Hepatic stellate cell (primary cell): Measurements from ENCODE around the gene EYS.

ENCODE experiments used
- DNase-seq: peaks from one replicate; pipeline ENCODE4 v3.0.0; 2011; ENCODE audit warnings: low spot score

The EYS gene

DNA sequence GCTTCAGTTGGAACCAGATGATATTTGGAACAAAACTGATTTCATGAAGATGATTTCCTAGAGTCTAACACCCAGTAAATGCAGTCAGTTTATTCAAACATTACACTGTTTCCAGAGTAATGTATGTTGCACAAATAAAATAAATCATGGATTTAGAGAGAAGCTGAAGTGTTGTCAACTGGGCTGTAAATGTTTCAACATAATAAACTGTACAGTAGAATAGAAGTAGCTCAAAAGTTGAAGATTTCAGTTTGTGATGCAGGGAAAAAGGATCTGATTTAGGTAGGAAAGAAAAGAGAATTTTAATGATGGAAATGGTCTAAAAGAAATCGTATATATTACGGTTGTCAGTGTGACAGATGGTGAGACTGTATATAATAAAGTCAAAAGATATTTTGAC, 985.2 kb downstream of the EYS start:
- DNase-seq, result no peak

DNA sequence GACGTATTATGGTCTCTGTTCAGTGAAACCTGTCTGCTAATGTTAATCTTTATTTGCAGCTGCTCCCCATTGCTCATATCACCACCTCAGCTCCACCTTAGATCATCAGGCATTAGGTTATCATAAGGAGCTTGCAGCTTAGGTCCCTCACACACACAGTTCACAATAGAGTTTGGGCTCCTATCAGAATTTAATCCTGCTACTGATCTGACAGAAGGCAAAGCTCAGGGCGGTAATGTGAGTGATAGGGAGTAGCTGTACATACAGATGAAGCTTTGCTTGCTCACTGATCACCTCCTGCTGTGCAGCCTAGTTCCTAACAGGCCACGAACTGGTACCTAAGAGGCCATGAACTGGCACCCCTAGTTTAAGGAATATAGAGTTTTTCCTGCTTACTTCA, 989.7 kb downstream of the EYS start:
- no peak for DNase-seq

DNA sequence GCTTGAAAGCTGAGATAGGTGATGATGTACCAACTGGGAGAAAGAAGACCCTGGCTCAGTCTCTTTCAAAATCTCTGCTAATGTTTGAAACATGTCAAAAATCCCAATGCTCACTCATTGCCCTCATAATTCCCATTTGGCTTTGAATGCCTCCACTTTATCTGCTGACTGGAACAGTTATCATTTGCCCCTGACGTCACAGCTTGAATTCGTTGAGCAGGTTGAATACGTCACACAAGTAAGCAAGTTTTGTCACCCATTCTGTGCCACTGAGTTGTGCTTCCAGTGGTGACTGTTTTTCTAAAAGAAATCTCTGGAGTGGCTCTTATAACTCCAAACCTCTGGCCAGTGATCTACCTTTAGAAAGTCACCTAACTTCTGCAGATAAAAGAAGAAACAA, 991.4 kb downstream of the EYS start:
- no peak for DNase-seq

DNA sequence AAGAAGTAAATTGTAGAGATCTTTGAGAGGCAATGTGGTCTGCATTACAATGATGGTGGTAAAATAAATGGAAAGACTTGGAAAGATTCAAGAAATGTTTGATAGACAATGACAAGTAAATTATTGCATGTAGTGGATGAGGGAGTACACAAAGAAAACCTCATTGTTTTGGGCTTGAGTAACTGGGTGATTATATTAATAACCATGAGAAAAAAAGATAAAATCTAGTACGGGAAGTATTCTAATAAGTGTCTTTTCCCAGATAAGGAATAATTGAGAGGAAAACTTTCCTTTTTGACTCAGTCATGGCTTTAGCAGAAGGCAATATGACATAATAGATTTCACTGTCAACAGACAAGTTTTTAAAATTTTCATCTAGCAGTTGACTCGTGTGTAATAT, 993.0 kb downstream of the EYS start:
- no peak for DNase-seq

DNA sequence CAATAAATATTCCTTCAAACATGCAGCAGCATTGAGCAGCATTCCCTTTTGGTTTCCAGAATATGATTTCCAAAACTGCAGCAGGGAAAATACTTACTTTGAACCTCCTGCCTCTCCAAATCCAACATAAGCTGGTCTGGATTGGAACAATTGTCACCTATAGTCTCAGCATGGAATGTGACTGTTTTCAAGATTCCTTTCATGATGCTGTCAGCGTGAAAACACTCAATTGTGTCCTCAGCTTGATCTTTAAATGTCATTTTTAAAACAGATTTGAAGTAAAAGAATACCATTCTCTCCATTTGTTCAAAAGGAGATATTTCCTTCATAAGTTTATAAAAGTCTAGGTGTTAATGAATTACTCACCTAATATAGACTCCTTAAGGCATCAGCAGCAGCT, 993.9 kb downstream of the EYS start:
- no peak for DNase-seq

DNA sequence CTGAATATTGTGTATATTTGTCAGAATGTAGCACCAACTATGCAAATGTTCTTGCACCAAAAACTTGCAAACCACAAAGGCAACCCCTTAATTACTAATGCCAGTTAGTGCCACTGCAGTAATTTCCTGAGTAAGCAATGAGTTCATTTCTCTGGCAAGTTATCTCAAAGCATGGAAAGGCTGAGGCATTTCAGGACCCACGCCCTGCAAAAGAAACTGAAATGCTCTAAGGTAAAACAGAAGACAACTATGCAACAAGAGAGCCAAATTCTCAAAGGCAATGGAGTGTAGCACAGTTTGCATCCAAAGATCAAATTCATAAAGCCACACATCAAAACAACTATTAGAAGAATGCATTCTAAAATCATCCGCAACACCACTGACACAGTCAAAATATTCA, 994.4 kb downstream of the EYS start:
- DNase-seq, result no peak

DNA sequence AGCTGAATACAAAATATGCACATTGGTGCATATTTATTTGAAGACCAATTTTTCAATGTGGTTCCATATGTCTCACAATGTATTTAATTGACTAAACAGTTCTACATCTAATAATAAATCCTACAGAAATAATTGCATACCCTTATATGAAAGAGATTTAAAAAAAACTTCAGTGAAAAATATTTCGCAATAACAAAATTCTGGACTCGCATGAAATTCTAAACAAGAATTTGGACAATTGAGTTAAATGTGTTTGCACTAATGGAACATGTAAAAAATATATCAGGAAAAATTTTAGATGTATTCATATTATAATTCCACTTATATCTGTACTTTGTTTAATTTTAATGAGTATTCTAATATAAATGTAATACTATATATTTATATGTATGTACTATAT, 1003.1 kb downstream of the EYS start:
- DNase-seq, result no peak

DNA sequence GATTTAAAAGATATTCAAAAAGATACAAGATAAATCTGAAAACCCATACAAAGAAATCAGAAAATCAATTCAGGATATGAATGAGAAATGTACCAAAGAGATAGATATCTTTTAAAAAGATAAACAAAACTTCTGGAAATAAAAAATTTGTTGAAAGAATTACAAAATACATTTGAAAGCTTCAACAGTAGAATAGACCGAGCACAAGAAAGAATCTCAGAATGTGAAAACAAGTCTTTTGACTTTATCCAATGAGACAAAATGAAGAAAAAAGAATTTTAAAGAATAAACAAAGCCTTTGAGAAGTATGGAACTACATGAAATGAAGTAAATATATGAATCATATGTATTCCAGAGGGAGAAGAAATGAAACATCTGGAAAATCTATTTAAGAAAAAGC, 1011.0 kb downstream of the EYS start:
- DNase-seq, result no peak

DNA sequence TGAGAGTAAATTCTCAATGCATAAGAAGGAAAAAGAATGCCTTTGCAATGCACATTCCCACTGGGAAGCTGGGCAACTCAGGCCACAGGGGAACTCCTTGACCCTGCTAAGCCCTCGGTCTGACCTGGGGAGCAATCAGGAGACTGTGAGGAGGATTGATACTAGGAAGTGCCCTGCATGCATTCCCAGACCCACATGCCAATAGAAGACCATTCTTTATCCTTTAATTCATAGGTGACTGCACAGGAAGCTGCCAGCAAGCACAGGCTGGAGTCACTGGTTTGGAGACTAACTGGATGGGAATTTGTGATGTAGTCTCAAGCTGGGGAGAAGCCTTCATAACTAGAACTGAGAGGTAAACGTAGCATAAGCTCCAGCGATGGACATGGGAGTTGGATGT, 1012.7 kb downstream of the EYS start:
- DNase-seq, result no peak

DNA sequence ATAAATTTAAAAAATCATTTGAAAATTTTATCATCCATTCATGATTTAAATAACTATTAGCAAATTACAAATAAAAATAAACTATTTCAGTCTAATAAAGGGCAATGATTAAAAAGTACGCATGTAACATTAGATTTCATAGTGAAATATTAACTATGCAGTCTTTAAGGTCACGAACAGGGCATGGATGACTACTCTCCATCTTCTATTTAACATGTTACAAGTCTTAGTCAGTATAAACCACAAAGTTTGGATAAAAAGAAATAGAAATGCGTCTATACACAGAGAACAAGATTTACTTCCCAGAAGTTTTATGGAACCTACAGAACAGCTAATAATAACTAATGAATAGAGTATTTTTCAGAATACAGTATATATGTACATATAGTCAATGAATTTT, 1016.0 kb downstream of the EYS start:
- DNase-seq, result no peak

DNA sequence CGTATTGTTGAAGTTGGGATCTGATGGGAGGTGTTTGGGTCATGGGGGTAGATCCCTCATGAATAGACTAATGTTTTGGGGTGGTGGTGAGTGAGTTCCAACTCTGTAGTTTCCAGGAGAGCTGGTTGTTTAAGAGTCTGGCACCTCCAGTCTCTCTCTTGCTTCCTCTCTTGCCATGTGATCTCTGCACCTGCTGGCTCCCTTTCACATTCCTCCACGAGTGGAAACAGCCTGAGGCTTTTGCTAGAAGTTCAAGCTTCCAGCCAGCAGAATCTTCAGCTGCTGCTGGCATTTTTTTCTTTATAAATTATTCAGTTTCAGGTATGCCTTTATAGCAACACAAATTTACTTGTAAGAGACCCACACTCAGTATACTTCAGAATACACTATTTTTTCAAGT, 1021.6 kb downstream of the EYS start:
- DNase-seq, result no peak

DNA sequence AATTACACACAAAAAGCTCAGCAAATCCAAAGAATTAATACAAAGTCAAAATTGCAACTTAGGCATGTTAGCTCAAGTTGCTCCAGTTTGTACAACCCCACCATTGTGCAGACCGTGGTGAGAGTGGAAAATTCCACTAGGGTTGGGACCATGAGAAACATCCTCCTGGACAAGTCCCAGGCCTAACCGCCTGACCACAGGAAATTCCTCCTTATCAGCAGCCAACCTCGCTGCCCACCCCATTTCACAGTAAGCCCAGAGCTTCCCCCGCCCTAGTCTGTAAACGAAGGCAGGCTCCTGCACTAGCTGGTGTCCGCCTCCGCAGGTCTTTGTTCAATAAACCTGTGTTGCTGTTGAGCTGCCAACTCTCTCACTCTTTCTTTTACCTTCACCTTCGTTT, 1023.3 kb downstream of the EYS start:
- no peak for DNase-seq

DNA sequence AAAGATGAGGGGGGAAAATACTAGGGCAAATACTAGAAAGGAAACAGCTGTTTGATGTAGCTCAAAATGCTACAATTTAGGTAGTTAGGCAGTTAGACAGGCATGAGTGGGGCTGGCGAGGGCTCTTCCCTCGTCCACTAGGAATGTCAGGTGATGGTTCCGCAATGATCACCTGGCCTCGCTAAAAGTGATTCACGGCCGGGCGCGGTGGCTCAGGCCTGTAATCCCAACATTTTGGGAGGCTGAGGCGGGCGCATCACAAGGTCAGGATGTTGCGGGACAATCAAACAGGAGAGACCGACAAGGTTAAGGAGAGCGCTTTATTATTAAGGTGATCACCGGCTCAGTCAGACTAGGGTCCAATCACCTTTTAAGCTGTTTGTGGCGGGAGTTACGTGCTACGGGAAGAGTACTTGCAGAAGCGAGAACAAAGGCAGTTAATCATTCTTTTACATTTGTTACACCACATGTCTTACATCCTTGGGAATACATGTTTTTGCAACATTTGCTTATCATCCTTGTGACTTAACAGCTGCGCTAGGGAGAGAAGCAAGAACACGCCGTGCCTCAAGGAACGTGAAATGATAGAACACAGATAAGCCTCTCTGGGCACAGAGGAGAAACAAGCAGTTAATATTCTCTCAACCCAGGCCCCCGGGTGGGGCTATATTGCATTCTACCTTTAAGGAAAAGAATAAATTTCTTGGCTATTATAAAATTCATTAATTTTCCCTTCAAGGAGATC, 1025.4 kb downstream of the EYS start:
- DNase-seq, result no peak

DNA sequence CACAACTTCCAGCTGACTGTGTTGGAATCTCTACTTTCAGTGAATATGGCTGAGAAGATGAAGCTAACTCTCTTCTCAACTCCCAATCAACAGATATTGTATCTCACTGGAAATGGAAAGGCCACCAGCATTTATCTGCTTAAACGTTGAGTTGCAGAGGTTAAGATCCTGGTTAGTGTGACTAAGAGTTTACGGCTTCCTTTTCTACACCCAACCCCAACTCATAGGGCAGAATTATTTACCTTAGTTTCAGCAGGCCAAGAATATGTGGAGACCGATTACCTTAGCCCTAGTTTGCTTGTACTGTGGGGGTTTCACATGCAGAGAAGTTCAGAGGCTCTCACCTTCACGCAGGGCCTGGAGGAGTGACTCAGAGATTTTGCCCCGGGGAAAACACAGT, 1026.6 kb downstream of the EYS start:
- DNase-seq, result no peak

DNA sequence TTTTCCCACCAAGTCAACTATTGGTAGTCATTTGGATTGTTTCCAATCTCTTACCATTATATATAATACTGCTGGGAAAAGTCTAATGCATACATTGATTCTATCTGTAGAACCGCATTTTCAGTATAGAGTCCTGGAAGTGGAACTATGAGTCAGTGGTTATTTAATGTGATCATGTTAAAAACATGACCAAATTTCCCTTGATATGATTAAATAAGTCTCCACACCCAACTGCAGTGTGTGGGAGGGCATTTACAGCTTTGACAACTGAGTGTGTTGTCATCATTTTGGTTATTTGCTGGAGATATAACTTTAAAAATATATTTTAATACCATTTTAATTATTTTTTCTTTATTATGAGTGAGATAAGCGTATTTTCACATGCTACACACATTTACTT, 1027.6 kb downstream of the EYS start:
- DNase-seq, result no peak

DNA sequence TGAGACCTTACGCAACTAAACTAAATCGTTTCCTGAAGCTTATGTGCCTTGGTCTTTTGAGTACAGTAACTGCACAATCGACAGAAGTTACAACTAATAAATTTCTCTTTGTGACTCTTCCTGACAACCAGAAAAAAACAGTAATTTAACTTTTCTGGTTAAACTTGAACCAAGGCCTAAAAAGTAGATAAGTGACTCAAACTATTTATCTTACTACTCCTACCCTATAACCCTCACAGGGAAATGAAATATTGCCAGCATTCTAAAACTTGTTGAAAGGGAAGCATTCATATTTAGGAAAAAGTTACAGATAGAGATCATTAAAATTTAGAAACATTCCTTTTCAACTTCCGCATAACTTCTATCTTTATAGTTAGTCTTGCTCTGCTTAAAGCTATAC, 1034.4 kb downstream of the EYS start:
- DNase-seq, result no peak

DNA sequence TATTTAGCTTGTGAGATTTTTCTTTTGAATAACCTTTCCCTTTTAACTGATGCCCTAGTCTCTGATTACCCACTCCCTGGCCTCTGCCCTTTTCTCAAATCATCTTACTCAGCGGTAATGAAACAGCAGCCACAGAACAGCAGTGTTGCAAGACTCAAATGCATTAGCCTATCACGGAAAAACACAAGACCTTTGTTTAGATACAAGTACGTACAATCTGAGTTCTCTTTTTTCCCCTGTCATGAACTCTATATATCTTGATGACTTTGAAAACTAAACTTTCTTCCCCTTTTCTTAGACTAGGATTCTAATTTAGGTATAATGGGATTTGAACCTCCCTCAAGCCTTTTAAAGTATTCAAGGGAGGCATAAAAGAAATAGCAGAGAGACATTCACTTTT, 1034.9 kb downstream of the EYS start:
- no peak for DNase-seq

DNA sequence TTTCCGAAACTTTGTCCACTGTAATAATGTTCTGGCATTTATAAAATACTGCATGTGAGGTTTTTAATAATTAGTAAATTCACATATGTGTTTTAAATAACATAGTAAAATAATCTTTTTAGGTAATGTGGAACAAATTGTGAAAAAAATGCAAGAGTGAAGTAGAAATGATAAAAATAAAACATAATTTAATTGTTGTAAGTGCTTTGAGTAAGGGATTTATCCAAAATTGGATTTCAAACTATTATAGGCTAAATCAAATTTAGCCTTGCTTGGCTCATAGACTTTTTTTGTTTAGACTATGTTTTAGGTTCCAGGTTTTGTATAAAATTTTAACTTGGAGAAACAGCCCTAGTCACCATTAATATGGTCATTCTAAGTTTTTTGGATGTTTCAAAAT, 1041.9 kb downstream of the EYS start:
- DNase-seq, result no peak

DNA sequence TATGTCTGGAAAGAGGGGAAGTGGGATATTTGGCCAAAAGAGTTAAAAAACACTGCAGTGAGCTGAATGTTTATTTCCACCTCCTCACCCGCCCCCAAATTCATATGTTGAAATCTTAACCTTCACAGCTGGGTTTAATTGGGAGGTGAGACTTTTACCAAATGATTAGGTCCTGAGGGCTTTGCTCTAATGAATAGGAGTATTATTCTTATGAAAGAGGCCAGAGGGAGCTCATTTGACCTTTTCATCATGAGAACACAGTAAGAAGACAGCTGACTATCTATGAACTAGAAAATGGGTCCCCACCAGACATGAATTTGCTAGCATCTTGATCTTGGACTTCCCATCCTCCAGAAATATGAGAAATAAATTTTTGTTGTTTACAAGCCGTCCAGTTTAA, 1042.5 kb downstream of the EYS start:
- DNase-seq, result no peak

DNA sequence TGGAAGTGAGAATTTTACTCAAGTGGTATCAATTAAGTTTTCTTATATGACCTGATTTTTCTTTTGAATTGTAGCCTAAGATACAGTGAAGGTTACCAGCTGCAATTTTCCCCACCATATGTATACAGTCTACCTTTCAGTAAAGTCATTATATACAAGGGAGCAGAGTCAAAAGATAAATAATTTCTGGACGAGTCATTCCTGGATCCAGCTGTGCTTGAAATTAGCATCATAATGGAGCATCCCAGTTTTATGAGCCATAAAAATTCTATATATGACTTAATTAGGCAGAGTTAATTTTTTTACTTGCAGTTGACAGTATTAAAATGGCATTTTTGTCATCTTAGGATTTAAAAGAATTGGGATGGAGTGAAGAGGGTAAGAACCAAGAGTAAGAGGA, 1063.0 kb downstream of the EYS start:
- DNase-seq, result no peak

DNA sequence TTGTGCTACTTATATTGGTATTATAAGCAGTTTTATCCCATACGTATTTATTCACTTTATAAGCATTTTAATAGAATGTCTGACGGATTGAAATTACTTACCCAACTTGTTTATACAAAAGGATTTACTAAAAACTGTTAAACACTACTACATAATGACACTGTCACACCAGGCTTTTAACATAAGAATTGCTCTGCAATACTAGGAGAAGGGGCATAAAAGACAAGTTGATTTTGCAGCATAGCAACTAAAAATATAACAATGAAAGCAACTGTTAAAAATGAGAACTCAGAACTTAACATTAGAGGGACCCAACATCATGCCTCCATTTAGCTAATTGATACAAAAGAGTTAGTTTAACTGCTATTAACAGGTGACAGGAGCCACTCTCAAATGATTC, 1076.1 kb downstream of the EYS start:
- DNase-seq, result no peak

DNA sequence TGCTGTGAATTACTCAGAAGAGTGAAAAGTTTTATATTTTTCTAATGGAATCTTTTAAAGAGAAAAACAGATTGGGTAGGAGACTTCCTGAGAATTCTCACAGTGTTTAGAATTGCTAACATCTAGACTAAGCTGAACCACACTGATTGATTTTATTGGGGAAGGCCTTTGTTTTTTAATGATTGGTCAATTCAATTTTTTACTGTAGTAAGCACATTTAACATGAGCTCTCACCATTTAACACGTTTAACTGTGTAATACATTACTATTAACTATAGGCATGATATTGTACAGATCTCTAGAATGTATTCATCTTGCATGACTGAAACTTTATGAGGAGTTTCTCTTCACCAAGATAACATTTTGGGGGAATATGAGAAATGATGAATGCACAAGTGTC, 1084.1 kb downstream of the EYS start:
- DNase-seq, result no peak

DNA sequence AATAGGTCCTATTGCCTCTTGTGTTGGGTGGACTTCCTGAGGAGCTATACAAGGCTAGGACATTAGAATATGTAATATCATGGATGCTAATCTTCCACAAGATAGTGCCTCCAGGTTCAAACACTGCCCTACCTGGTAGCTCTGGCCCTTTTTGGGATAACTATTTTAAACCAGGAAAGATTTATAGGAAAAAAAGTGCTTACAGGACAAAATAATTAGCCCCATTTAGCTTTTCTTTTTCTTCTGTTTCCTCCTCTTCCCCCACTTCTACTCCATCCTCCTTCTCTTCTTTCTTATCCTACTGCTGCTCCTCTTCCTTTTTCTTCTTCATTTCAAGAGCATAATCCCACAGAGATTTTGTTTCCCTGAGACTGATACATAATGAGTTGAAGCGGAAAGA, 1104.0 kb downstream of the EYS start:
- no peak for DNase-seq

DNA sequence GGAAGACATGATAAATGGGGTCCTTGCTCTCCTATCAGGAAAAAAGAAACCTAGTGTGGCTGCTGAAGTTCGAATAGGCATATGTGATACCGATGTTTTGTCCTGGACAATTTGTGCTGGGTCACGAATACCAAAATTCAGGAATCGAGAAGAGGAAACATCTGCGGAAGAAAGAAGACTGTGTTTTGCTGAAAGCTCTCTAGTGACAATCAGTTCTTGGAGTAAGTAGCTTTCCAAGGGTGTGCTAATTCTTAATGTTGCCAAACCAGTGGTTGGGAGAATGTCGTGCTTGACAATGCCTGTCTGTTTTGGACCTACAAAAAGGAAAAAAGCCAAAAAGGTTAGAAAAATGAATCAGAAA, 1115.4 kb downstream of the EYS start:
- DNase-seq, result no peak
